GM13976 (cell line): ENCODE results near the gene DYNLT1.
"Not testable (repeated sequence)": the region's sequence is repeated elsewhere in the genome, so short reads cannot be mapped to it uniquely, and the experiment has no call there.

ENCODE experiments used
- DNase-seq: peaks from one replicate; pipeline ENCODE4 v3.0.0; 2012; ENCODE audit warnings: low spot score
- in situ Hi-C: fragments of 300-500 bp; cut with MboI; formaldehyde crosslinking; loops from one replicate; pipeline ENCODE4 v1.12.0; 2022; ENCODE audit warnings: low sequenced_read_pairs, mixed read lengths, inconsistent platforms; ENCODE audit not compliant: unreplicated experiment
- TF ChIP-seq, protein P1 (sequence below): IDR thresholded peaks from 2 replicates; pipeline ENCODE4 v1.5.1; 2012; ENCODE audit warnings: borderline replicate concordance, mild to moderate bottlenecking; ENCODE audit not compliant: insufficient read depth; ENCODE audit errors: extremely low read depth, missing control alignments, control extremely low read depth

The DYNLT1 gene

DNA sequence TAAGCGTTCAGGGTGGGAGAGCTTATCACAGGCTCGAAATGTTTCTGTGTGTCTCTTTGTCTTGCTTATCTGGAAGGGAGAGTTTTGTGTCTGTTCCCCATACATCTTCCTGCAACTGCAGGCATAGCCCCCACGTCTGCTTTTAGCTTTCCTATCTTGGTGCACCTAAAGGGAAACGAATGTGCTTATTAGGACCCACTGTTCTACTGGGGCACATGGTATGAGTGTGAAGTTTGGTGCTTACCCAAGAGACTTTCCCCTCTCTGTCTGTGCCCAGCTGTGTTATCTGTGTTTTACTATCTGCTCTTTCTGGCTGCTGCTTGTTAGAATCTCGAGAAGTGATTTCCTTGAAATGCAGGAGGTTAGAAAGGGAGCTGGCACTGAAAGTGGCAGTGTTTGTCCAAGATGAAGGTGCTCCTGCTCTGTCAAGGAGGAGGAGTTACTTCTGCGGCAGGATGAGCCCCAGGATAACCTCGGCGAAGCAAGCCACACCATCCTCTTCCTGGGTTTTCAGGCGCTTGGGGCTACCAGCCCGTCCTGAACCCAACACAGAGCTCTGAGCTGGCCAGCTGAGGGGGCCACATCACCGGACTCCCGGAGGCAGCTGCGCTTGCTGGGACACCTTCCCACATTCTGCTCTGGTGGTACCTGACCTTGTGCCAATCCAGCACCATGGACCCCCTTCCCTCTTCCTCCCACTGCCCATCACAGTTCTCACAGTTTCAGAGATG, 23.4 kb downstream of the DYNLT1 start:
- in situ Hi-C loops: no loop called here
- TF ChIP-seq, protein P1, sequence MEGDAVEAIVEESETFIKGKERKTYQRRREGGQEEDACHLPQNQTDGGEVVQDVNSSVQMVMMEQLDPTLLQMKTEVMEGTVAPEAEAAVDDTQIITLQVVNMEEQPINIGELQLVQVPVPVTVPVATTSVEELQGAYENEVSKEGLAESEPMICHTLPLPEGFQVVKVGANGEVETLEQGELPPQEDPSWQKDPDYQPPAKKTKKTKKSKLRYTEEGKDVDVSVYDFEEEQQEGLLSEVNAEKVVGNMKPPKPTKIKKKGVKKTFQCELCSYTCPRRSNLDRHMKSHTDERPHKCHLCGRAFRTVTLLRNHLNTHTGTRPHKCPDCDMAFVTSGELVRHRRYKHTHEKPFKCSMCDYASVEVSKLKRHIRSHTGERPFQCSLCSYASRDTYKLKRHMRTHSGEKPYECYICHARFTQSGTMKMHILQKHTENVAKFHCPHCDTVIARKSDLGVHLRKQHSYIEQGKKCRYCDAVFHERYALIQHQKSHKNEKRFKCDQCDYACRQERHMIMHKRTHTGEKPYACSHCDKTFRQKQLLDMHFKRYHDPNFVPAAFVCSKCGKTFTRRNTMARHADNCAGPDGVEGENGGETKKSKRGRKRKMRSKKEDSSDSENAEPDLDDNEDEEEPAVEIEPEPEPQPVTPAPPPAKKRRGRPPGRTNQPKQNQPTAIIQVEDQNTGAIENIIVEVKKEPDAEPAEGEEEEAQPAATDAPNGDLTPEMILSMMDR: no peak
- no peak for DNase-seq

DNA sequence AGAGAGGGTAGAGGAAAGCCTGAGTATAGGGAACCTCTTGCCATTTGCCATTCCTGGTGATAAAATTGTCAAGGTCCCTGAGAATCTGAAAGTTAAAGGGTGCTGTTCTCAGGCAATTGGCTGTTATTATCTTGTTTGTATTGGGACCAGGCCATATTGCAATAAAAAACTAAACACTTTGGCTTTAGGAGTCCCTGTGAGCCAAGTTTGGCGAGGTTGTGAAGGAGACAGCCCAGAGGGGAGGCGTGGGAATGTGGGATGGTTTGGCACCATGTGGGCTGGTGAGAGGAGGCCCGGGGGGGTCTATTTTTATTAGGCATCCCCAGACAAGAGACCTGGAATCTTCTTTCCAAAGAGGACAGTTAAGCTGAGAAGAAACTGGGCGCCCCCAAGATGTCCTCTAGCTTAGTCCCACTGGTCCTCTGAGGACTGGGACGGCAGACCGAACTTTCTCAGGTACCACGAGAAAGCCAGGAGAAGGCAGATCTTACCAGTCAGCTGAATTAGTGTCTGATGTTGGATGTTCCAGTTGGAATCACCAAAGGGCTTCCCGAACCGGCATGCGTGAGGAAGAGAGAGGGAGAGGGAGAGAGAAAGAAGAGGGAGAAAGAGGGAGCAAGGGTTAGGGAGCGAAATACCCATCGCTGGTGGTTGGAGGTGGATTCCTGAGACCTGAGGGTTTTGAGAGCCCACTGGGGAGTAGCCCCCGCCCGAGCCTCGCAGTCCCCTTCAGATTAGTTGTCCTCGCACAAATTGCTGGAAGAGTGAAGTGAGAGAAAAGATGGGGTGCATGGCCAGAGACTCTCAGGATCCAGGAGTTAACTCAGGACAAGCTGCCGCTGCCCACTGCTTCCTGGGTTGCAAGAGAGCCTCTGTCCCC, 24.4 kb downstream of the DYNLT1 start:
- in situ Hi-C loops: no loop called here
- no peak for DNase-seq
- TF ChIP-seq, protein P1: no peak

- in situ Hi-C loops, DNase-seq: not testable (repeated sequence)
These were observed 26.3 kb downstream of the DYNLT1 start for GRCh38 chr6:158618289-158618688.

GRCh38 chr6:158614606-158615005, 29.9 kb downstream of the DYNLT1 start:
- DNase-seq, in situ Hi-C loops: not testable (repeated sequence)

DNA sequence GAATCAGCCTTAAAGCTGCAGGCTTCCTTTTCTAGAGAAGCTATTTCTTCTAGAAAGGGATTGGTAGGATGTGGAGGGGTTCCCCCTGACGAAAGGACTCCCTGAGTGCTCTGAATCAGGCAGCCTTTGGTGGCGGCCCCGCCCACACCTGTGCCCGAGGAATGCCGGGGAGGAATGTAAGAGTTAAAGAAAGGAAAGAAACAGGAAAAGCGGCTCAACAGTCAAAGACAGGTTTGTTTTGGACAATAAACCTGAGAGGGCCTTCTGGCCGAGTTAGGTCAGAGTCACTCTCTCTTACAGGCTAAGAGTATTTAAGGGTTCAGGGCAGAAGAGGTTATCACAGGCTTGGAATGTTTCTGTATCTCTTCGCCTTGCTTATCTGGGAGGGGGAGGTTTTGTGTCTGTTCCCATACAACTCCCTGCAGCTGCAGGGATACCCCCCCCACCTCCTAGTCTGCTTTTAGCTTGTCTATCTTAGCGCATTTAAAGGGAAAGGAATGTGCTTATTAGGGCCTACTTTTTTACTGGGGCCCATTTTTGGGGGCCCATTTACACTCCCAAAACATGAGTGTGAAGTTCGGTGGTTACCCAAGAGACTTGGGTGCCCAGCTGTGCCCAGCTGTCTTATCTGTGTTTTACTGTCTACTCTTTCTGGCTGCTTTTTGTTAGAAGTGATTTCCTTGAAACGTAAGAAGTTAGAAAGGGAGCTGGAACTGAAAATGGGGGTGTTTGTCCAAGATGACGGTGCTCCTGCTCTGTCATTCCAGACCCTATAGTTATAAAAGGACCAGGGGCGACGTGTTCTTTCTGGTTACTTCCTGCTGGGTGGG, 32.8 kb downstream of the DYNLT1 start:
- DNase-seq: no peak
- in situ Hi-C loops: no loop called here
- TF ChIP-seq, protein P1: no peak

GRCh38 chr6:158611039-158611438, 33.5 kb downstream of the DYNLT1 start:
- TF ChIP-seq, protein P1: no peak
- in situ Hi-C loops: no loop called here
- DNase-seq: no peak

GRCh38 chr6:158610319-158610968, 34.1 kb downstream of the DYNLT1 start:
- TF ChIP-seq, protein P1: no peak
- in situ Hi-C loops: no loop called here
- DNase-seq: no peak
